H1 (cell line): ENCODE measurements around the gene PPP2R3A. TPM values are rescaled to one million over a fixed set of nuclear protein-coding genes. Genes with fewer than 3 reads are reported as not detected.
A peak's percentile ranks its signal among the peaks of the same experiment; 100 is the strongest.

Source experiments
- CTCF ChIA-PET: fragments of 300-600 bp; sonication (Branson Sonifier 250); formaldehyde crosslinking; loops from one replicate; lab custom pipeline; 2021; ENCODE audit not compliant: partially characterized antibody; lab: Charles Lee
- POLR2A ChIA-PET: fragments of 300-600 bp; sonication (Branson Sonifier 250); formaldehyde crosslinking; loops from one replicate; lab custom pipeline; 2021; ENCODE audit warnings: inconsistent platforms; ENCODE audit not compliant: partially characterized antibody; lab: Charles Lee
- DNase-seq, 2 experiments: peaks; one replicate each; pipeline versions ENCODE4 v3.0.0 to v3.0.0-alpha.2; 2010 to 2022; ENCODE audit warnings: low spot score in 2 of 2, low read depth in 1 of 2, mixed read lengths in 1 of 2
- FAIRE-seq: peaks from 2 replicates; lab custom pipeline; 2011; peaks lifted over from hg19 to GRCh38; lab: Jason Lieb, UNC
- H2AFZ ChIP-seq: 2 replicates; pipeline ENCODE4 v1.8.1; 2012; ENCODE audit warnings: low read length, inconsistent platforms
- H2AK5ac ChIP-seq: 2 replicates; pipeline ENCODE4 v1.6.1; 2013; ENCODE audit warnings: low read depth, low read length
- H2BK120ac ChIP-seq: replicated peaks from 2 replicates; pipeline ENCODE3; 2013; ENCODE audit warnings: low read depth, low read length, inconsistent platforms
- H2BK12ac ChIP-seq: 2 replicates; pipeline ENCODE4 v1.6.1; 2013; ENCODE audit warnings: low read depth, low read length
- H2BK15ac ChIP-seq: 2 replicates; pipeline ENCODE4 v1.6.1; 2013; ENCODE audit warnings: low read length
- H2BK20ac ChIP-seq: 2 replicates; pipeline ENCODE4 v1.6.1; 2013; ENCODE audit warnings: low read length
- H2BK5ac ChIP-seq: 2 replicates; pipeline ENCODE4 v1.6.1; 2013; ENCODE audit warnings: low read depth, low read length
- H3K14ac ChIP-seq: 2 replicates; pipeline ENCODE4 v1.6.1; 2013; ENCODE audit warnings: inconsistent platforms; ENCODE audit not compliant: insufficient read length
- H3K18ac ChIP-seq: 2 replicates; pipeline ENCODE4 v1.6.1; 2013; ENCODE audit warnings: low read length; ENCODE audit errors: extremely low read depth
- H3K23ac ChIP-seq: 2 replicates; pipeline ENCODE4 v1.6.1; 2013; ENCODE audit warnings: inconsistent platforms; ENCODE audit not compliant: insufficient read length
- H3K23me2 ChIP-seq: 2 replicates; pipeline ENCODE4 v1.6.1; 2013; ENCODE audit warnings: low read depth, low read length
- H3K27ac ChIP-seq: 2 replicates; pipeline ENCODE4 v1.6.1; 2011; ENCODE audit warnings: low read depth, low read length, inconsistent platforms
- H3K27me3 ChIP-seq, 4 experiments: replicated peaks in 1 of 4; 1 replicate in 1 of 4; 2 replicates in 3 of 4; pipeline versions ENCODE4 v1.6.1 to v1.8.1; 2011 to 2013; ENCODE audit warnings: low read length in 3 of 4, mild to moderate bottlenecking in 3 of 4, inconsistent platforms in 2 of 4, mixed read lengths in 2 of 4, moderate library complexity in 1 of 4; ENCODE audit not compliant: control insufficient read depth in 3 of 4, insufficient read depth in 3 of 4; ENCODE audit errors: extremely low read depth in 1 of 4
- H3K36me3 ChIP-seq, 4 experiments: 2 replicates each; pipeline versions ENCODE4 v1.6.1 to v1.8.1; 2011 to 2013; ENCODE audit warnings: mild to moderate bottlenecking in 4 of 4, low read length in 3 of 4, moderate library complexity in 2 of 4, control low read depth in 1 of 4, inconsistent platforms in 1 of 4; ENCODE audit not compliant: insufficient read depth in 4 of 4, control insufficient read depth in 2 of 4
- H3K4ac ChIP-seq: replicated peaks from 2 replicates; pipeline ENCODE3; 2013; ENCODE audit warnings: low read length, low read depth, mixed read lengths, inconsistent platforms; ENCODE audit not compliant: insufficient read length
- H3K4me1 ChIP-seq, 4 experiments: replicated peaks in 1 of 4; 1 replicate in 1 of 4; 2 replicates in 3 of 4; pipeline versions ENCODE4 v1.6.1 to v1.8.1; 2011 to 2013; ENCODE audit warnings: low read length in 3 of 4, inconsistent platforms in 2 of 4, mixed read lengths in 1 of 4; ENCODE audit not compliant: insufficient read depth in 4 of 4, control insufficient read depth in 3 of 4
- H3K4me2 ChIP-seq, 2 experiments: 2 replicates each; pipeline versions ENCODE4 v1.6.1 to v1.8.1; 2011 to 2013; ENCODE audit warnings: low read depth in 2 of 2, low read length in 2 of 2, control low read depth in 1 of 2, inconsistent platforms in 1 of 2, mild to moderate bottlenecking in 1 of 2; ENCODE audit not compliant: insufficient read depth in 1 of 2
- H3K4me3 ChIP-seq, 4 experiments: fragments of 200-600, 300-600 bp in 1 of 4; sonication (generic), shearing (Covaris generic), sonication (Bioruptor Twin) in 1 of 4; 2 replicates each; pipeline versions ENCODE4 v1.5.1 to v1.8.1; 2011 to 2016; ENCODE audit warnings: low read length in 4 of 4, low read depth in 3 of 4, control low read depth in 2 of 4, inconsistent platforms in 2 of 4, mild to moderate bottlenecking in 2 of 4, mixed read lengths in 1 of 4, moderate library complexity in 1 of 4; ENCODE audit not compliant: insufficient read depth in 2 of 4; ENCODE audit errors: extremely low read depth in 1 of 4
- H3K56ac ChIP-seq: replicated peaks from 2 replicates; pipeline ENCODE3; 2013; ENCODE audit warnings: low read depth, mild to moderate bottlenecking, mixed read lengths, low read length, inconsistent platforms; ENCODE audit not compliant: insufficient read length
- H3K79me1 ChIP-seq: 2 replicates; pipeline ENCODE4 v1.6.1; 2013; ENCODE audit warnings: low read depth, low read length, control low read depth
- H3K79me2 ChIP-seq, 2 experiments: 2 replicates each; pipeline versions ENCODE4 v1.6.1 to v1.8.1; 2012 to 2013; ENCODE audit warnings: low read length in 2 of 2, mild to moderate bottlenecking in 2 of 2, inconsistent platforms in 1 of 2; ENCODE audit not compliant: insufficient read depth in 2 of 2, control insufficient read depth in 1 of 2
- H3K9ac ChIP-seq, 4 experiments: replicated peaks in 1 of 4; 1 replicate in 1 of 4; 2 replicates in 3 of 4; pipeline versions ENCODE4 v1.6.1 to v1.8.1; 2011 to 2013; ENCODE audit warnings: low read depth in 3 of 4, low read length in 3 of 4, control low read depth in 2 of 4, mild to moderate bottlenecking in 2 of 4, moderate library complexity in 2 of 4, inconsistent platforms in 1 of 4; ENCODE audit errors: extremely low read depth in 1 of 4
- H3K9me3 ChIP-seq, 2 experiments: 2 replicates each; pipeline versions ENCODE4 v1.6.1 to v1.8.1; 2012 to 2013; ENCODE audit warnings: mild to moderate bottlenecking in 2 of 2, moderate library complexity in 2 of 2, control low read depth in 1 of 2, inconsistent platforms in 1 of 2, low read depth in 1 of 2, low read length in 1 of 2, mixed read lengths in 1 of 2; ENCODE audit not compliant: insufficient read depth in 2 of 2
- H4K20me1 ChIP-seq, 2 experiments: replicated peaks in 1 of 2; 2 replicates each; pipeline versions ENCODE3 to v1.8.1; 2011 to 2013; ENCODE audit warnings: inconsistent platforms in 2 of 2, low read length in 2 of 2, mild to moderate bottlenecking in 1 of 2; ENCODE audit not compliant: insufficient read depth in 2 of 2, control insufficient read depth in 1 of 2
- H4K5ac ChIP-seq: 2 replicates; pipeline ENCODE4 v1.6.1; 2013; ENCODE audit warnings: low read length, low read depth, mixed read lengths, inconsistent platforms; ENCODE audit not compliant: insufficient read length
- H4K8ac ChIP-seq: 2 replicates; pipeline ENCODE4 v1.8.0; 2013; ENCODE audit warnings: mild to moderate bottlenecking, moderate library complexity, low read length, inconsistent platforms; ENCODE audit not compliant: insufficient read depth; ENCODE audit errors: extremely low read depth
- H4K91ac ChIP-seq: replicated peaks from 2 replicates; pipeline ENCODE3; 2013; ENCODE audit warnings: low read length, mixed read lengths, inconsistent platforms; ENCODE audit not compliant: insufficient read length
- BACH1 ChIP-seq: IDR thresholded peaks from 2 replicates; pipeline ENCODE4 v1.6.1; 2012; ENCODE audit warnings: low read length, improper control_type of control experiment
- EGR1 ChIP-seq: IDR thresholded peaks from 2 replicates; pipeline ENCODE4 v1.6.1; 2011; ENCODE audit warnings: low read depth, low read length, borderline replicate concordance
- EZH2 ChIP-seq: fragments of 200-600 bp; sonication (generic); IDR thresholded peaks from 2 replicates; pipeline ENCODE4 v1.7.1; 2012; ENCODE audit warnings: low read depth, mild to moderate bottlenecking, moderate library complexity, low read length, inconsistent platforms; ENCODE audit not compliant: severe bottlenecking
- MAFK ChIP-seq: IDR thresholded peaks from 2 replicates; pipeline ENCODE4 v1.6.1; 2012; ENCODE audit warnings: low read depth, mild to moderate bottlenecking, improper control_type of control experiment, low read length
- POLR2A ChIP-seq, 2 experiments: IDR thresholded peaks; 1 replicate in 1 of 2; 2 replicates in 1 of 2; pipeline ENCODE4 v1.6.1; 2011; ENCODE audit warnings: low read depth in 2 of 2, low read length in 2 of 2, mild to moderate bottlenecking in 2 of 2; ENCODE audit errors: control extremely low read depth in 1 of 2
- RFX5 ChIP-seq: IDR thresholded peaks from 2 replicates; pipeline ENCODE4 v1.6.1; 2011; ENCODE audit warnings: low read depth, low read length, improper control_type of control experiment, borderline replicate concordance
- SAP30 ChIP-seq: fragments of 300-600 bp; sonication (generic); IDR thresholded peaks from 2 replicates; pipeline ENCODE4 v1.7.1; 2012; ENCODE audit warnings: low read length, moderate library complexity, mild to moderate bottlenecking, inconsistent platforms; ENCODE audit not compliant: insufficient read depth, insufficient replicate concordance
- SP1 ChIP-seq: IDR thresholded peaks from 2 replicates; pipeline ENCODE4 v1.6.1; 2011; ENCODE audit warnings: low read depth, low read length
- SRF ChIP-seq: IDR thresholded peaks from 2 replicates; pipeline ENCODE4 v1.6.1; 2011; ENCODE audit warnings: mild to moderate bottlenecking, low read depth, low read length, moderate library complexity
- TAF7 ChIP-seq: optimal IDR thresholded peaks from 2 replicates; pipeline ENCODE3; 2011; ENCODE audit warnings: low read depth, mild to moderate bottlenecking, inconsistent platforms, low read length, moderate library complexity, borderline replicate concordance
- YY1 ChIP-seq: IDR thresholded peaks from 2 replicates; pipeline ENCODE4 v1.6.1; 2011; ENCODE audit warnings: low read depth, mild to moderate bottlenecking, low read length
- WGBS, 2 experiments: shearing (Covaris generic) in 1 of 2; methylation state at CpG; one replicate each; pipeline versions ENCODE4 v1.1.6 to v1.1.7; 2013 to 2015; ENCODE audit warnings: low lambda C conversion rate in 2 of 2, mixed read lengths in 2 of 2, inconsistent platforms in 1 of 2, low coverage in 1 of 2, missing lambda C conversion rate in 1 of 2; ENCODE audit not compliant: insufficient replicate concordance in 2 of 2, insufficient coverage in 1 of 2, insufficient read length in 1 of 2; ENCODE audit errors: extremely low coverage in 1 of 2, missing lambda C conversion rate in 1 of 2; 5-methylcytosine and 5-hydroxymethylcytosine counted together
- polyA plus RNA-seq, 7 experiments: library from polyadenylated mRNA; depleted of rRNA in 3 of 7; stranded (reverse) in 5 of 7; unstranded in 2 of 7; fragments of >200 nt in 5 of 7; fragments of 200-250 nt in 2 of 7; gene quantifications; 1 replicate in 5 of 7; 2 replicates in 1 of 7; 4 replicates in 1 of 7; pipeline versions ENCODE4 v1.2.1 to v1.2.3, GENCODE V29; 2011 to 2013; ENCODE audit warnings: missing spikeins in 2 of 7, mixed read lengths in 2 of 7
- total RNA-seq: library from RNA; stranded (reverse); fragmentation: NEBNext Ultra II Directional; extraction: Animal tissue kit (Norgen Biotek cat#: 25700); gene quantifications from 2 replicates; pipeline ENCODE4 v1.2.1, GENCODE V29; 2021
- TF ChIP-seq, protein P1 (sequence below): IDR thresholded peaks from 2 replicates; pipeline ENCODE4 v1.6.1; 2012; ENCODE audit warnings: inconsistent platforms

PPP2R3A gene
- total and polyA plus RNA-seq, 2 of the 8 experiments (the other 6 are each of a cell fraction or from before 2014, with no cell fraction given) = 4.1 to 15.2 TPM

DNA sequence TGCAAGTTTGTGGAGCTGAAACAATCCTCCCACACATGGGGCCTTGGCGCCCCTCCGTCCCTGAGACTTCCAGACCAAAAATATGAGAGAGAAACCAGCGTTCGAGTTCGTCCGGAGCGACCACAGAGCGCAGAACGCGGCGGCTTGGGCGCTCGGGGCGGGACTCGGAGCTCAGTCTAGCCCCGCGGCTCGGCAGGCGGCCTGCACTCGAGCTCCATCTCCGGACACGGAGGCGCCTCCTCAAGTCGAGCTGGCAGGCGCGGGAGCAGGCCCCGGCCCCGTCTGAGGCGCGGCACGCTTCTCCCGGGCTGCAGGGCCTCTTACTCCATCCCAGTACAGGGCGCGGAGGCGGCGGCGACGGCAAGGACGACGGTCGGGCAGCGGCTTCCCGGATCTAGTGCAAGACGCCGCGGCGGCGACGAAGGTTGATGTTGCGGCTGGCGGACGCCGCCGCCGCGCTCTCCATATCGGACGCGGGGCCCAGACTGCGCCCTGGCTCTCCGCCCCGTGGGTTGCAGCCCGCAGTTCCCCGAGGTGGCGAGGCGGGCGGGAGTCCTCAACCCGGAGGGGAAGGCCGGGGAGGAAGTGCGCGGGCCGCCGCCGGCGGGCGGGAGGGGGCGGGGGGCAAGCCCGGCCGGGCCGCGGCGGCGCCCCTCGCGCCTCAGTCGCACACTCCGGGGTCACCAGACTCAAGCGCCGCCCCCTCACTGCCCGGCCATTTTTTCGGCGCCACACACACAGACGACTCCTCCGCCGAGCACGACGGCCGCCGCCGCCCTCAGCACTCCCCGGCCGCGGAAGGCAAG lies 229.9 kb downstream of the PPP2R3A start:
- H2BK20ac ChIP-seq = no peak overlapping the region
- H3K27me3 ChIP-seq = no peaks in the 10 kb centered on the region
- H4K5ac ChIP-seq = peak overlapping the region; percentile 84
- peak overlapping the region; percentile 89 to 95 for H3K4me2 ChIP-seq
- H3K4ac ChIP-seq = peak overlapping the region; percentile 47
- no peak overlapping the region for H2AK5ac ChIP-seq
- peaks cover 0 to 7% (median 0%) of the 10 kb centered on the region in 4 experiments; a peak in 1 of 7 replicates for H3K4me1 ChIP-seq
- peaks cover 22 to 27% of the 10 kb centered on the region in 2 experiments for H4K20me1 ChIP-seq
- H2BK5ac ChIP-seq = peak overlapping the region; percentile 98
- peaks cover 31 to 48% of the 10 kb centered on the region in 2 experiments for H3K79me2 ChIP-seq
- no peak overlapping the region; the same call in 1 of the 2 replicates for H2AFZ ChIP-seq
- H3K23me2 ChIP-seq = peaks cover 10% of the 10 kb centered on the region; the same call in 1 of the 2 replicates
- no peak overlapping the region for H3K14ac ChIP-seq
- H2BK120ac ChIP-seq = no peak overlapping the region
- H3K4me3 ChIP-seq = peak overlapping the region; percentile 93 to 98 (median 94)
- peak overlapping the region; percentile 97 for H3K27ac ChIP-seq
- no peak overlapping the region for H2BK15ac ChIP-seq
- H3K9ac ChIP-seq = peak overlapping the region; percentile 87 to 98 (median 95)
- H3K23ac ChIP-seq = no peak overlapping the region
- ChIA-PET POLR2A (interaction anchor here (0.7 to 6.6 kb wide), 22 partner anchors 10 to 811 kb away, joined by 3 to 86 read pairs (median 4); partner anchors contain the start of genes PCCB and STAG1), CTCF (interaction anchor here (0.8 to 1.0 kb wide), 2 partner anchors 9 to 53 kb away, joined by 3 to 4 read pairs; no protein-coding TSS in a partner anchor)
- no peak overlapping the region for H2BK12ac ChIP-seq
- DNase-seq (peak in 1 of 2 experiments; percentile 85), FAIRE-seq (no peak)
- H3K36me3 ChIP-seq = no peaks in the 10 kb centered on the region
- peak overlapping the region; percentile 90 for H3K56ac ChIP-seq
- H3K9me3 ChIP-seq = no peaks in the 10 kb centered on the region; a peak in 1 of 4 replicates
- WGBS, 2 experiments = 1% methylated on average over 52 of the region's 103 CpGs; no CpG with 5 or more reads in 1 of the 2 experiments
- peaks cover 4% of the 10 kb centered on the region; the same call in 1 of the 2 replicates for H3K79me1 ChIP-seq
- peak overlapping the region; percentile 89 for H4K91ac ChIP-seq
- H3K18ac ChIP-seq = peak overlapping the region; percentile 98
- H4K8ac ChIP-seq = peak overlapping the region; percentile 98
- TF ChIP-seq EZH2 (no peak), YY1 (peak; percentile 78), BACH1 (no peak), TAF7 (peak; percentile 42), SP1 (no peak), SAP30 (no peak), MAFK (no peak), POLR2A (IDR thresholded peaks at IDR 0.05; ENCODE audit: control extremely low read depth in 1 of 2, low read depth in 2 of 2, low read length in 2 of 2) (peak; percentile 82 to 85), RFX5 (no peak), SRF (no peak), EGR1 (no peak)
- TF ChIP-seq, protein P1, sequence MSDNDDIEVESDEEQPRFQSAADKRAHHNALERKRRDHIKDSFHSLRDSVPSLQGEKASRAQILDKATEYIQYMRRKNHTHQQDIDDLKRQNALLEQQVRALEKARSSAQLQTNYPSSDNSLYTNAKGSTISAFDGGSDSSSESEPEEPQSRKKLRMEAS = peak; percentile 54
